Measurements from ENCODE around the gene FHOD3.

DNA sequence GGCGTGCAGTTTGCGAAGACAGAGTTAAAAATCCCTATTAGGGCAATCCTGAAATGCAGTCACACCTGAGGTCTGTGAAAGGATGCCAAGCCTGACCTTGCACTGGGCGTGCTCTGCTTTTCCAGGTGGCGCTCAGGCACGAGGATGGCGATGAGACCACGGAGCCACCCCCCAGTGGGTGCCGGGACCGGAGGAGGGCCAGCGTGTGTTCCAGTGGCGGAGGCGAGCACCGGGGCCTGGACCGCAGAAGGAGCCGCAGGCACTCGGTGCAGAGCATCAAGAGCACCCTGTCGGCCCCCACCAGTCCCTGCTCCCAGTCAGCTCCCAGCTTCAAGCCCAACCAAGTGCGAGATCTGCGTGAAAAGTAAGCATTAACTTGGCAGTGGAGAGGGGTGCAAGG, 327.9 kb downstream of the FHOD3 start:
- TF ChIP-seq, protein P1, sequence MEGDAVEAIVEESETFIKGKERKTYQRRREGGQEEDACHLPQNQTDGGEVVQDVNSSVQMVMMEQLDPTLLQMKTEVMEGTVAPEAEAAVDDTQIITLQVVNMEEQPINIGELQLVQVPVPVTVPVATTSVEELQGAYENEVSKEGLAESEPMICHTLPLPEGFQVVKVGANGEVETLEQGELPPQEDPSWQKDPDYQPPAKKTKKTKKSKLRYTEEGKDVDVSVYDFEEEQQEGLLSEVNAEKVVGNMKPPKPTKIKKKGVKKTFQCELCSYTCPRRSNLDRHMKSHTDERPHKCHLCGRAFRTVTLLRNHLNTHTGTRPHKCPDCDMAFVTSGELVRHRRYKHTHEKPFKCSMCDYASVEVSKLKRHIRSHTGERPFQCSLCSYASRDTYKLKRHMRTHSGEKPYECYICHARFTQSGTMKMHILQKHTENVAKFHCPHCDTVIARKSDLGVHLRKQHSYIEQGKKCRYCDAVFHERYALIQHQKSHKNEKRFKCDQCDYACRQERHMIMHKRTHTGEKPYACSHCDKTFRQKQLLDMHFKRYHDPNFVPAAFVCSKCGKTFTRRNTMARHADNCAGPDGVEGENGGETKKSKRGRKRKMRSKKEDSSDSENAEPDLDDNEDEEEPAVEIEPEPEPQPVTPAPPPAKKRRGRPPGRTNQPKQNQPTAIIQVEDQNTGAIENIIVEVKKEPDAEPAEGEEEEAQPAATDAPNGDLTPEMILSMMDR (IDR thresholded peaks at IDR 0.05): no peak
- TF ChIP-seq EZH2 (IDR thresholded peaks at IDR 0.05; ENCODE audit: borderline replicate concordance, insufficient read depth, low read depth, low read length, poor library complexity, severe bottlenecking): no peak

All from B cell (primary cell).